H1 (cell line): Measurements from ENCODE around the gene BPIFB4. TPM values are rescaled to one million over a fixed set of nuclear protein-coding genes. Genes with fewer than 3 reads are reported as not detected.

ENCODE experiments used
- CTCF ChIA-PET: fragments of 300-600 bp; sonication (Branson Sonifier 250); formaldehyde crosslinking; loops from one replicate; lab custom pipeline; 2021; ENCODE audit not compliant: partially characterized antibody; lab: Charles Lee
- POLR2A ChIA-PET: fragments of 300-600 bp; sonication (Branson Sonifier 250); formaldehyde crosslinking; loops from one replicate; lab custom pipeline; 2021; ENCODE audit warnings: inconsistent platforms; ENCODE audit not compliant: partially characterized antibody; lab: Charles Lee
- DNase-seq, 2 experiments: peaks; one replicate each; pipeline versions ENCODE4 v3.0.0 to v3.0.0-alpha.2; 2010 to 2022; ENCODE audit warnings: low spot score in 2 of 2, low read depth in 1 of 2, mixed read lengths in 1 of 2
- FAIRE-seq: peaks from 2 replicates; lab custom pipeline; 2011; peaks lifted over from hg19 to GRCh38; lab: Jason Lieb, UNC
- H2AFZ ChIP-seq: 2 replicates; pipeline ENCODE4 v1.8.1; 2012; ENCODE audit warnings: low read length, inconsistent platforms
- H2AK5ac ChIP-seq: 2 replicates; pipeline ENCODE4 v1.6.1; 2013; ENCODE audit warnings: low read depth, low read length
- H2BK120ac ChIP-seq: replicated peaks from 2 replicates; pipeline ENCODE3; 2013; ENCODE audit warnings: low read depth, low read length, inconsistent platforms
- H2BK12ac ChIP-seq: 2 replicates; pipeline ENCODE4 v1.6.1; 2013; ENCODE audit warnings: low read depth, low read length
- H2BK15ac ChIP-seq: 2 replicates; pipeline ENCODE4 v1.6.1; 2013; ENCODE audit warnings: low read length
- H2BK20ac ChIP-seq: 2 replicates; pipeline ENCODE4 v1.6.1; 2013; ENCODE audit warnings: low read length
- H2BK5ac ChIP-seq: 2 replicates; pipeline ENCODE4 v1.6.1; 2013; ENCODE audit warnings: low read depth, low read length
- H3K14ac ChIP-seq: 2 replicates; pipeline ENCODE4 v1.6.1; 2013; ENCODE audit warnings: inconsistent platforms; ENCODE audit not compliant: insufficient read length
- H3K18ac ChIP-seq: 2 replicates; pipeline ENCODE4 v1.6.1; 2013; ENCODE audit warnings: low read length; ENCODE audit errors: extremely low read depth
- H3K23ac ChIP-seq: 2 replicates; pipeline ENCODE4 v1.6.1; 2013; ENCODE audit warnings: inconsistent platforms; ENCODE audit not compliant: insufficient read length
- H3K23me2 ChIP-seq: 2 replicates; pipeline ENCODE4 v1.6.1; 2013; ENCODE audit warnings: low read depth, low read length
- H3K27ac ChIP-seq: 2 replicates; pipeline ENCODE4 v1.6.1; 2011; ENCODE audit warnings: low read depth, low read length, inconsistent platforms
- H3K27me3 ChIP-seq, 4 experiments: replicated peaks in 1 of 4; 1 replicate in 1 of 4; 2 replicates in 3 of 4; pipeline versions ENCODE4 v1.6.1 to v1.8.1; 2011 to 2013; ENCODE audit warnings: low read length in 3 of 4, mild to moderate bottlenecking in 3 of 4, inconsistent platforms in 2 of 4, mixed read lengths in 2 of 4, moderate library complexity in 1 of 4; ENCODE audit not compliant: control insufficient read depth in 3 of 4, insufficient read depth in 3 of 4; ENCODE audit errors: extremely low read depth in 1 of 4
- H3K36me3 ChIP-seq, 4 experiments: 2 replicates each; pipeline versions ENCODE4 v1.6.1 to v1.8.1; 2011 to 2013; ENCODE audit warnings: mild to moderate bottlenecking in 4 of 4, low read length in 3 of 4, moderate library complexity in 2 of 4, control low read depth in 1 of 4, inconsistent platforms in 1 of 4; ENCODE audit not compliant: insufficient read depth in 4 of 4, control insufficient read depth in 2 of 4
- H3K4ac ChIP-seq: replicated peaks from 2 replicates; pipeline ENCODE3; 2013; ENCODE audit warnings: low read length, low read depth, mixed read lengths, inconsistent platforms; ENCODE audit not compliant: insufficient read length
- H3K4me1 ChIP-seq, 4 experiments: replicated peaks in 1 of 4; 1 replicate in 1 of 4; 2 replicates in 3 of 4; pipeline versions ENCODE4 v1.6.1 to v1.8.1; 2011 to 2013; ENCODE audit warnings: low read length in 3 of 4, inconsistent platforms in 2 of 4, mixed read lengths in 1 of 4; ENCODE audit not compliant: insufficient read depth in 4 of 4, control insufficient read depth in 3 of 4
- H3K4me2 ChIP-seq, 2 experiments: 2 replicates each; pipeline versions ENCODE4 v1.6.1 to v1.8.1; 2011 to 2013; ENCODE audit warnings: low read depth in 2 of 2, low read length in 2 of 2, control low read depth in 1 of 2, inconsistent platforms in 1 of 2, mild to moderate bottlenecking in 1 of 2; ENCODE audit not compliant: insufficient read depth in 1 of 2
- H3K4me3 ChIP-seq, 4 experiments: fragments of 200-600, 300-600 bp in 1 of 4; sonication (generic), shearing (Covaris generic), sonication (Bioruptor Twin) in 1 of 4; 2 replicates each; pipeline versions ENCODE4 v1.5.1 to v1.8.1; 2011 to 2016; ENCODE audit warnings: low read length in 4 of 4, low read depth in 3 of 4, control low read depth in 2 of 4, inconsistent platforms in 2 of 4, mild to moderate bottlenecking in 2 of 4, mixed read lengths in 1 of 4, moderate library complexity in 1 of 4; ENCODE audit not compliant: insufficient read depth in 2 of 4; ENCODE audit errors: extremely low read depth in 1 of 4
- H3K56ac ChIP-seq: replicated peaks from 2 replicates; pipeline ENCODE3; 2013; ENCODE audit warnings: low read depth, mild to moderate bottlenecking, mixed read lengths, low read length, inconsistent platforms; ENCODE audit not compliant: insufficient read length
- H3K79me1 ChIP-seq: 2 replicates; pipeline ENCODE4 v1.6.1; 2013; ENCODE audit warnings: low read depth, low read length, control low read depth
- H3K79me2 ChIP-seq, 2 experiments: 2 replicates each; pipeline versions ENCODE4 v1.6.1 to v1.8.1; 2012 to 2013; ENCODE audit warnings: low read length in 2 of 2, mild to moderate bottlenecking in 2 of 2, inconsistent platforms in 1 of 2; ENCODE audit not compliant: insufficient read depth in 2 of 2, control insufficient read depth in 1 of 2
- H3K9ac ChIP-seq, 4 experiments: replicated peaks in 1 of 4; 1 replicate in 1 of 4; 2 replicates in 3 of 4; pipeline versions ENCODE4 v1.6.1 to v1.8.1; 2011 to 2013; ENCODE audit warnings: low read depth in 3 of 4, low read length in 3 of 4, control low read depth in 2 of 4, mild to moderate bottlenecking in 2 of 4, moderate library complexity in 2 of 4, inconsistent platforms in 1 of 4; ENCODE audit errors: extremely low read depth in 1 of 4
- H3K9me3 ChIP-seq, 2 experiments: 2 replicates each; pipeline versions ENCODE4 v1.6.1 to v1.8.1; 2012 to 2013; ENCODE audit warnings: mild to moderate bottlenecking in 2 of 2, moderate library complexity in 2 of 2, control low read depth in 1 of 2, inconsistent platforms in 1 of 2, low read depth in 1 of 2, low read length in 1 of 2, mixed read lengths in 1 of 2; ENCODE audit not compliant: insufficient read depth in 2 of 2
- H4K20me1 ChIP-seq, 2 experiments: replicated peaks in 1 of 2; 2 replicates each; pipeline versions ENCODE3 to v1.8.1; 2011 to 2013; ENCODE audit warnings: inconsistent platforms in 2 of 2, low read length in 2 of 2, mild to moderate bottlenecking in 1 of 2; ENCODE audit not compliant: insufficient read depth in 2 of 2, control insufficient read depth in 1 of 2
- H4K5ac ChIP-seq: 2 replicates; pipeline ENCODE4 v1.6.1; 2013; ENCODE audit warnings: low read length, low read depth, mixed read lengths, inconsistent platforms; ENCODE audit not compliant: insufficient read length
- H4K8ac ChIP-seq: 2 replicates; pipeline ENCODE4 v1.8.0; 2013; ENCODE audit warnings: mild to moderate bottlenecking, moderate library complexity, low read length, inconsistent platforms; ENCODE audit not compliant: insufficient read depth; ENCODE audit errors: extremely low read depth
- H4K91ac ChIP-seq: replicated peaks from 2 replicates; pipeline ENCODE3; 2013; ENCODE audit warnings: low read length, mixed read lengths, inconsistent platforms; ENCODE audit not compliant: insufficient read length
- PHF8 ChIP-seq: fragments of 200-600 bp; sonication (generic); conservative IDR thresholded peaks from 2 replicates; pipeline ENCODE4 v1.7.1; 2012; ENCODE audit warnings: low read depth, mild to moderate bottlenecking, inconsistent platforms, low read length, moderate library complexity
- TCF12 ChIP-seq: IDR thresholded peaks from 2 replicates; pipeline ENCODE4 v1.6.1; 2011; ENCODE audit warnings: low read depth, mild to moderate bottlenecking, low read length
- WGBS, 2 experiments: shearing (Covaris generic) in 1 of 2; methylation state at CpG; one replicate each; pipeline versions ENCODE4 v1.1.6 to v1.1.7; 2013 to 2015; ENCODE audit warnings: low lambda C conversion rate in 2 of 2, mixed read lengths in 2 of 2, inconsistent platforms in 1 of 2, low coverage in 1 of 2, missing lambda C conversion rate in 1 of 2; ENCODE audit not compliant: insufficient replicate concordance in 2 of 2, insufficient coverage in 1 of 2, insufficient read length in 1 of 2; ENCODE audit errors: extremely low coverage in 1 of 2, missing lambda C conversion rate in 1 of 2; 5-methylcytosine and 5-hydroxymethylcytosine counted together
- polyA plus RNA-seq, 7 experiments: library from polyadenylated mRNA; depleted of rRNA in 3 of 7; stranded (reverse) in 5 of 7; unstranded in 2 of 7; fragments of >200 nt in 5 of 7; fragments of 200-250 nt in 2 of 7; gene quantifications; 1 replicate in 5 of 7; 2 replicates in 1 of 7; 4 replicates in 1 of 7; pipeline versions ENCODE4 v1.2.1 to v1.2.3, GENCODE V29; 2011 to 2013; ENCODE audit warnings: missing spikeins in 2 of 7, mixed read lengths in 2 of 7
- total RNA-seq: library from RNA; stranded (reverse); fragmentation: NEBNext Ultra II Directional; extraction: Animal tissue kit (Norgen Biotek cat#: 25700); gene quantifications from 2 replicates; pipeline ENCODE4 v1.2.1, GENCODE V29; 2021

Gene BPIFB4
- total and polyA plus RNA-seq, 2 of the 8 experiments (the other 6 are each of a cell fraction or from before 2014, with no cell fraction given) = not detected

DNA sequence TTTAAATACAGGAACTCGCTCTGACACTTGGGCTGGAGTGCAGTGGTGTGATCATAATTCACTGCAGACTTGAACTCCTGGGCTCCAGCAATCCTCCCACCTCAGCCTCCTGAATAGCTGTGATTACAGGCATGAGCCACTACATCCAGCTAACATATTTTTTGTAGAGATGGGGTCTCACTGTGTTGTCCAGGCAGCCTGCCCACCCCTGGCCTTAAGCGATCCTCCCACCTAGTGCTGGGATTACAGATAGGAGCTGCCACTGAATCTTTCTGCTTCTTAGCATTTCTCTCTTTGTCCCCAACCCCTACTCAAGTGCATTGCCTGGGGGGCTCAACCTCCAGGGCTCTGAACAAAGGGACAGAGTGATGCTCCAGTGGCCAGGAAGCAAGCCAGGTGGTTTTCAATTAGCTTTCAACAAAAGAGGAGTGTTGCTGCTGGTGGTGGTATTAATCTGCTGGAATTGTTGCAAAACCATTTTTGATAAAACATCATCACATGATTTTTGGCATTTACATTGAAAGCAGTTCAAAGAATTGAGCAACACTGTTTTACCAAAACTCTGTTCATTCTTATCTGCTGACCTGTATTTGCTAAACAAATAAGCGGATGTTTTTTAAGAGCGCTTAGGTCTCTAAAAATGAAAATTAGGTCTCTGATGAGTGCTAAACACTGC is 48.1 kb downstream of the BPIFB4 start:
- Histone ChIP-seq H2AFZ (no peak overlapping the region), H4K20me1 (peaks cover 0 to 2% of the 10 kb centered on the region in 2 experiments), H3K14ac (no peak overlapping the region), H3K79me2 (no peaks in the 10 kb centered on the region), H2BK12ac (no peak overlapping the region), H3K4me3 (no peak overlapping the region), H3K27me3 (no peaks in the 10 kb centered on the region), H3K23ac (no peak overlapping the region), H2BK5ac (no peak overlapping the region), H3K23me2 (no peaks in the 10 kb centered on the region), H2AK5ac (no peak overlapping the region), H3K18ac (no peak overlapping the region), H3K56ac (no peak overlapping the region), H3K4me1 (peaks cover 0 to 4% (median 0%) of the 10 kb centered on the region in 4 experiments; a peak in 2 of 7 replicates), H3K79me1 (no peaks in the 10 kb centered on the region), H4K91ac (no peak overlapping the region), H3K27ac (no peak overlapping the region), H3K36me3 (no peaks in the 10 kb centered on the region), H3K9ac (no peak overlapping the region), H3K4ac (no peak overlapping the region), H4K8ac (no peak overlapping the region), H3K4me2 (no peak overlapping the region), H2BK120ac (no peak overlapping the region), H2BK20ac (no peak overlapping the region), H4K5ac (no peak overlapping the region), H2BK15ac (no peak overlapping the region), H3K9me3 (peaks cover 0 to 3% of the 10 kb centered on the region in 2 experiments; a peak in 1 of 4 replicates)
- FAIRE-seq (no peak), DNase-seq (no peak)
- POLR2A ChIA-PET = no interaction called here
- TF ChIP-seq PHF8 (no peak), TCF12 (no peak)
- WGBS, 2 experiments = 93% methylated on average over 4 of the region's 4 CpGs; no CpG with 5 or more reads in 1 of the 2 experiments
- CTCF ChIA-PET = interaction anchor here (1.0 to 1.9 kb wide), 2 partner anchors 31 to 225 kb away, joined by 3 to 4 read pairs; no protein-coding TSS in a partner anchor
